ENCODE measurements around the gene ACAD8. TPM values are rescaled to one million over a fixed set of nuclear protein-coding genes. Genes with fewer than 3 reads are reported as not detected.

Gene ACAD8
- total RNA-seq, 6 experiments from 2014 or later, result 19.1 to 28.3 (median 24.4) TPM

DNA sequence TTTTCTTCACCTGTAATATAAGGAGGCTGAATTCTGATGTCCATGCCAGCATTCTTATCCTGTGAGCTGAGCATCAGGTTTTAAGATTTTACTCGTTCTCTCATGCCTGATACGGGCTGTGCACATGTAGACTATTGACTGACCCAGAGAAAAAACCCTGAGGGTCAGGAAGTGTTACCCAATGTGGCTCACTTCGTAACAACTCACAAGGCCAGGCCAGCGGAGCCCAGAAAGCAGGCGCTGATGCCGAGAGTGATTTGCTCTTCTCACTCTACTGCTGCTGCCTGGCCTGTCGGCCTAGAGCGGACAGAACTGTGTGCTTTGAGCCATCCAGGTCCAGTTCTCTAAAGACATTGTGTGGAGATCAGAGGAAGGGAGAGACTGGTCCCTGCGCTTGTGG is 11.0 kb upstream of the ACAD8 start:
- DNase-seq, result peak in 1 of 3 donors; percentile 71
- peak in 1 of 4 donors; percentile 52 for ATAC-seq

DNA sequence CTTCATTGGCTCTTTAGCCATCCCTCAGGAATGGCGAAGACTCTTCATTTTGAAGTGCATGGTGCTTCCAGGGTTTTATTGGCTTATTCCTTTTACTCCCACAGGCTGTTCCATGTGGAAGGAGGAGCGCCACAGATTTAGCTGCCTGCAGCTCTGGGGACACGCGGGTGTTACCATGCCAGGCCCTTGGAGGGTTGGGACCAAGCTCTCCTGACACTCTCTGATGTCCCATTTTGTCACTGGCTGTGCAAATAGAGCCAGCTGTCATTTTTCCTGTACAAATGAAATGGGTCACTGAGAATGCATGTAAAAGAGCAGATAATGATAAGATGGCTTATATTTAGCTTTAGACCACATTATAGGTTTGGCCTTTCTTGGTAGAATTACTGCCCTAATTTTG is 9.5 kb upstream of the ACAD8 start:
- 93% methylated on average over 4 of the region's 4 CpGs for WGBS (ENCODE audit: insufficient coverage, low coverage, low lambda C conversion rate, missing lambda C conversion rate)
- Histone ChIP-seq H3K9me3 (no peaks in the 10 kb centered on the region), H3K4me3 (no peak overlapping the region), H3K36me3 (peaks cover 0 to 87% (median 17%) of the 10 kb centered on the region in 4 donors), H3K4me1 (no peaks in the 10 kb centered on the region), H3K27me3 (no peaks in the 10 kb centered on the region), H3K27ac (no peak overlapping the region)
- intact Hi-C loops (cut with DNase I), result no loop called here
- ATAC-seq (no peak), DNase-seq (no peak)
- TF ChIP-seq POLR2A (IDR thresholded peaks at IDR 0.05), result no peak
- TF ChIP-seq, protein P1, sequence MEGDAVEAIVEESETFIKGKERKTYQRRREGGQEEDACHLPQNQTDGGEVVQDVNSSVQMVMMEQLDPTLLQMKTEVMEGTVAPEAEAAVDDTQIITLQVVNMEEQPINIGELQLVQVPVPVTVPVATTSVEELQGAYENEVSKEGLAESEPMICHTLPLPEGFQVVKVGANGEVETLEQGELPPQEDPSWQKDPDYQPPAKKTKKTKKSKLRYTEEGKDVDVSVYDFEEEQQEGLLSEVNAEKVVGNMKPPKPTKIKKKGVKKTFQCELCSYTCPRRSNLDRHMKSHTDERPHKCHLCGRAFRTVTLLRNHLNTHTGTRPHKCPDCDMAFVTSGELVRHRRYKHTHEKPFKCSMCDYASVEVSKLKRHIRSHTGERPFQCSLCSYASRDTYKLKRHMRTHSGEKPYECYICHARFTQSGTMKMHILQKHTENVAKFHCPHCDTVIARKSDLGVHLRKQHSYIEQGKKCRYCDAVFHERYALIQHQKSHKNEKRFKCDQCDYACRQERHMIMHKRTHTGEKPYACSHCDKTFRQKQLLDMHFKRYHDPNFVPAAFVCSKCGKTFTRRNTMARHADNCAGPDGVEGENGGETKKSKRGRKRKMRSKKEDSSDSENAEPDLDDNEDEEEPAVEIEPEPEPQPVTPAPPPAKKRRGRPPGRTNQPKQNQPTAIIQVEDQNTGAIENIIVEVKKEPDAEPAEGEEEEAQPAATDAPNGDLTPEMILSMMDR (IDR thresholded peaks at IDR 0.05), result no peak

More for the DNA sequence above, 11.0 kb upstream of the ACAD8 start:
- intact Hi-C loops (cut with DNase I), result no loop called here
- Histone ChIP-seq H3K9me3 (no peaks in the 10 kb centered on the region), H3K36me3 (peaks cover 0 to 73% (median 12%) of the 10 kb centered on the region in 4 donors), H3K27ac (no peak overlapping the region), H3K4me3 (no peak overlapping the region), H3K4me1 (no peaks in the 10 kb centered on the region), H3K27me3 (no peaks in the 10 kb centered on the region)
- TF ChIP-seq, protein P1 (IDR thresholded peaks at IDR 0.05), result no peak
- no peak for TF ChIP-seq POLR2A (IDR thresholded peaks at IDR 0.05)
- 24% methylated on average over 9 of the region's 9 CpGs for WGBS (ENCODE audit: insufficient coverage, low coverage, low lambda C conversion rate, missing lambda C conversion rate)

DNA sequence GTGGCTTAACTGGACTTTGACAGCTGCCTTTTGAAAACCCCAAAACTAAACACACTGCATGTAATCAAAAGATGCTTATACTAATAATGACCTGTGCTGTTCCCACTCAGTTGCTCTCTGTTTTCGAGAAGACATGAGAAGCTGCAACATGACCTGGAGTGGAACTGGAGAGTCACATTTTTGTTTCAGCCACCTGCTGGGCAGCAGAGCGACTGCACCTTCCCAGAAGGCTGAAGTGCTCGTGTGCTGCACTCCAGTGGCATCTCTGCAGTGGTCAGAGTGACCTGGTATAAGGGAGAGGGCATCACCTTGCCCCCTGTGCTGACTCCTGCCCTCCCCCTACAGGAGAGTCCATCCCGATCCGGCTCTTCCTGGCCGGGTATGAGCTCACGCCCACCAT is 8.8 kb upstream of the ACAD8 start:
- TF ChIP-seq, protein P1 (IDR thresholded peaks at IDR 0.05), result peak; percentile 43 to 54 (median 50)
- no peak for TF ChIP-seq POLR2A (IDR thresholded peaks at IDR 0.05)
- no peak overlapping the region for H3K4me3 ChIP-seq
- peaks cover 0 to 87% (median 16%) of the 10 kb centered on the region in 4 donors for H3K36me3 ChIP-seq
- no peak overlapping the region for H3K27ac ChIP-seq
- ATAC-seq (peak; percentile 75 to 86 (median 83)), DNase-seq (no peak)
- intact Hi-C loops (cut with DNase I), result no loop called here
- no peaks in the 10 kb centered on the region for H3K27me3 ChIP-seq
- no peaks in the 10 kb centered on the region for H3K9me3 ChIP-seq
- H3K4me1 ChIP-seq, result peaks cover 0 to under 1% (median 0%) of the 10 kb centered on the region in 4 donors
- 49% methylated on average over 5 of the region's 7 CpGs for WGBS (ENCODE audit: insufficient coverage, low coverage, low lambda C conversion rate, missing lambda C conversion rate)

DNA sequence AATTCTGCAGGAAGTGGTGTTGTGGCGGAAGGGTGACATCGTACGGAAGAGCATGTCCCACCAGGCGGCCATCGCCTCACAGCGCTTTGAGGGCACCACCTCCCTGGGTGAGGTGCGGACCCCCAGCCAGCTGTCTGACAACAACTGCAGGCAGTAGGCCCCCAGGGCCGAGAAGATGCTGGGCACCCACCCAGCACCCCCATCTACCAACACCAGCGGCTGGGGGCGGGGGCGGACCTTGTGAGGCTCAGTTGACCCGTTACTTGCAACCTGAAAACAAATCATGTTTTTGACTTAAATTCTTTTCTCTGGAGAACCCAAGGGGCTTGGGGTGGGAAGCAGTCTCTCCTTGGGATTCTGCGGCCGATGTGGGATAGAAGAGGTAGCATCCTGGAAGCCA is 7.9 kb upstream of the ACAD8 start:
- Histone ChIP-seq H3K4me3 (no peak overlapping the region), H3K36me3 (peaks cover 0 to 83% (median 16%) of the 10 kb centered on the region in 4 donors), H3K4me1 (peaks cover 0 to 9% (median 3%) of the 10 kb centered on the region in 4 donors), H3K9me3 (no peaks in the 10 kb centered on the region), H3K27me3 (no peaks in the 10 kb centered on the region), H3K27ac (no peak overlapping the region)
- intact Hi-C loops (cut with DNase I), result no loop called here
- WGBS (ENCODE audit: insufficient coverage, low coverage, low lambda C conversion rate, missing lambda C conversion rate), result 82% methylated on average over 2 of the region's 14 CpGs
- no peak for ATAC-seq
- no peak for DNase-seq
- TF ChIP-seq, protein P1 (IDR thresholded peaks at IDR 0.05), result no peak
- no peak for TF ChIP-seq POLR2A (IDR thresholded peaks at IDR 0.05)

DNA sequence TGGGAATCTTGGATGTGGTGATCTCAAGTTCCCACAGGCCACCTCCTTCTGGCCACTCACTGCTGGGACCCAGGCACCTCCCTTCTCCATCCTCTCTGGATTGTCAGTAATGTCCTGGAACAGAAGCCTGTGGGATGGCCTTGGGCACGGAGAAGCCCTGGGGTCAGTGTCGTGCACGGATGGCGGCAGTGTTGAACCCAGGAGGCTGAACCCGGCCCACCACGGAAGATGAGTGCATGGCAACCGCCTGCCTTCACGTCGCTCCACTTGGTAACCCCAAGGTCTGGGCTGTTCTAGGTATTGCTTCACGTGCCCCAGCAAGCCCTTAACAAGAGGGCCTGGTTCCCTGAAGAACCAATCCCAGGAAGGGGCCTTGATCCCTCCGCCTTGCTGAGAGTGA is 7.3 kb upstream of the ACAD8 start:
- Histone ChIP-seq H3K36me3 (peaks cover 0 to 81% (median 16%) of the 10 kb centered on the region in 4 donors), H3K9me3 (no peaks in the 10 kb centered on the region), H3K27ac (no peak overlapping the region), H3K27me3 (no peaks in the 10 kb centered on the region), H3K4me1 (peaks cover 0 to 14% (median 5%) of the 10 kb centered on the region in 4 donors), H3K4me3 (no peak overlapping the region)
- no peak for TF ChIP-seq POLR2A (IDR thresholded peaks at IDR 0.05)
- TF ChIP-seq, protein P1 (IDR thresholded peaks at IDR 0.05), result no peak
- WGBS (ENCODE audit: insufficient coverage, low coverage, low lambda C conversion rate, missing lambda C conversion rate), result 80% methylated on average over 1 of the region's 11 CpGs
- intact Hi-C loops (cut with DNase I), result no loop called here
- DNase-seq (no peak), ATAC-seq (no peak)

Measured in right lobe of liver (tissue), 6 donors.